HCT116 (cell line): ENCODE measurements around the gene HUS1.

Experiments
- FOSL1 ChIP-seq: IDR thresholded peaks from 2 replicates; pipeline ENCODE4 v1.6.1; 2012; ENCODE audit warnings: low read depth
- POLR2A ChIP-seq: IDR thresholded peaks from 2 replicates; pipeline ENCODE4 v1.7.0; 2011; ENCODE audit warnings: borderline replicate concordance; ENCODE audit not compliant: insufficient read depth, insufficient read length; ENCODE audit errors: extremely low read depth
- TF ChIP-seq, protein P1 (sequence below): IDR thresholded peaks from 2 replicates; pipeline ENCODE4 v1.6.1; 2012; ENCODE audit warnings: low read depth

DNA sequence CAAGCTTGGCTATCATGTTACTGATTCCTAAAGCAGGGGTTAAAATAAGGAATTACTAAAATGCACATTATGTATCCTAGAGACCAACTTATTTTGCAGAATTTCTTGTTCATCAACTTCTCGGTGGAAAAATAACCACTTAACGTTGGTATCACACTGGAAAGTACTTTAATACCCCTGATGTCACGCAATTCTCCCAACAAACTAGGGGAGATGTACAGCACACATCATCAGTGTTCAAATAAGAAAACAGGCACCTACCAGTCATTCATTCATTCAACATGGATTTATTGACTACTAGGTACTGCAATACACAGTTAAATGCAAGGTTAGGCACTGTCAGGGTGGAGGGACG lies 648 bp downstream of the HUS1 start:
- no peak for TF ChIP-seq FOSL1
- TF ChIP-seq POLR2A: no peak
- TF ChIP-seq, protein P1, sequence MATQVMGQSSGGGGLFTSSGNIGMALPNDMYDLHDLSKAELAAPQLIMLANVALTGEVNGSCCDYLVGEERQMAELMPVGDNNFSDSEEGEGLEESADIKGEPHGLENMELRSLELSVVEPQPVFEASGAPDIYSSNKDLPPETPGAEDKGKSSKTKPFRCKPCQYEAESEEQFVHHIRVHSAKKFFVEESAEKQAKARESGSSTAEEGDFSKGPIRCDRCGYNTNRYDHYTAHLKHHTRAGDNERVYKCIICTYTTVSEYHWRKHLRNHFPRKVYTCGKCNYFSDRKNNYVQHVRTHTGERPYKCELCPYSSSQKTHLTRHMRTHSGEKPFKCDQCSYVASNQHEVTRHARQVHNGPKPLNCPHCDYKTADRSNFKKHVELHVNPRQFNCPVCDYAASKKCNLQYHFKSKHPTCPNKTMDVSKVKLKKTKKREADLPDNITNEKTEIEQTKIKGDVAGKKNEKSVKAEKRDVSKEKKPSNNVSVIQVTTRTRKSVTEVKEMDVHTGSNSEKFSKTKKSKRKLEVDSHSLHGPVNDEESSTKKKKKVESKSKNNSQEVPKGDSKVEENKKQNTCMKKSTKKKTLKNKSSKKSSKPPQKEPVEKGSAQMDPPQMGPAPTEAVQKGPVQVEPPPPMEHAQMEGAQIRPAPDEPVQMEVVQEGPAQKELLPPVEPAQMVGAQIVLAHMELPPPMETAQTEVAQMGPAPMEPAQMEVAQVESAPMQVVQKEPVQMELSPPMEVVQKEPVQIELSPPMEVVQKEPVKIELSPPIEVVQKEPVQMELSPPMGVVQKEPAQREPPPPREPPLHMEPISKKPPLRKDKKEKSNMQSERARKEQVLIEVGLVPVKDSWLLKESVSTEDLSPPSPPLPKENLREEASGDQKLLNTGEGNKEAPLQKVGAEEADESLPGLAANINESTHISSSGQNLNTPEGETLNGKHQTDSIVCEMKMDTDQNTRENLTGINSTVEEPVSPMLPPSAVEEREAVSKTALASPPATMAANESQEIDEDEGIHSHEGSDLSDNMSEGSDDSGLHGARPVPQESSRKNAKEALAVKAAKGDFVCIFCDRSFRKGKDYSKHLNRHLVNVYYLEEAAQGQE: no peak
